ENCODE measurements around the gene HIVEP3.

HIVEP3 gene

GRCh38 chr1:41724926-41725325 is 193.8 kb downstream of the HIVEP3 start:
- DNase-seq = no peak

DNA sequence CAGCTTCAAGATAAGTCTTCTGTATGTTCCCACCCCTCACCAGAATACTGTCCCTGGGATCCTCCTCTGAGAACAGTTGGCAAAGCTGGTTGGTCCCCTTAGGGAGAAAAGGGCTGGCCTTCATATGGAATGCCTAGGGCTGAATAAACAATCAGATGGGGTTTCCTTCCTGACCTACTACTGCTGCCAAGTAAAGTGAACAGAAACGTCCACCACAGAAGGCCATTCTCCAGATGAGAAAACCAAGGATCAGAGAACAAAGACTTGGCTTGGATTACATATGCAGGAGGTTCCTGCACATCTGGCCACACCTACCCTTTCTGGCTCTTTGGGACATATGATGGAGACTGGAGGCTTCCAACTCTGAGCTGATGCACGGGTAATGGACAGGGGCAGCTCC is 194.5 kb downstream of the HIVEP3 start:
- DNase-seq = no peak

DNA sequence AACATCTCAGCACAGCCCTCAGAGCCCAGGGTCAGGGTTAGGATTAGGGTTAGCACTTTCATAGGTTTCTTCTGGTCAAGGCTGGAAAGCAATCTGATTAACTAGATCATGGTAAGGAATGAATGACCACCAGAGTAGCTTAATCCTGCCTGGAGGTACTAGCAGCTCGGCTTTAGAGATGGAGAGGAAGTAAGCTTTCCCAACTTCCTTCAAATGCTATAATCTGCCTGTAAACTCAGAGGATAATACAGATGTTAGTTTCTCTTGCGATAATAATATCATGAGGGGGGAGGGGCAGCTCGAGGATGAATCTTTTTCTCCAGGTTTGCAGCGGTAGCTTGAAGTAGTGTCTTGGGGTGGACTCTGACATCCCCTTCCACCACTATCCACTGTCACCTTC is 194.9 kb downstream of the HIVEP3 start:
- DNase-seq = no peak

DNA sequence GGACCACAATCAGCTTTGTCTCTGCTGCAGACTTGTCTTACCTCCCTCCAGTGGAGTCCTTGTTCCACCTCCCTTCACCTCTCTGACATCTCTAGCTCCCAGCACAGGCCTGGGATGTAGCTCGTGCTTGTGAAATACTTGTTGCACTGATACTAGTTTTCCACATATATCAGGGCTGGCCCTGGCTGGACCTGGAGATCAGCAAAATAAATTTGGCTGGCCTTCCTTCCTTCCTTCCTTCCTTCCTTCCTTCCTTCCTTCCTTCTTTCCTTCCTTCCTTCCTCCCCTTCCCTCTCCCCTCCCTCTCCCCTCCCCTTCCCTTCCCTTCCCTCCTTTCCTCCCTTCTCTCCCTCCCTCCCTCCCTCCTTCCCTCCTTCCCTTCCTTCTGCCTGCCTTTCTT is 196.5 kb downstream of the HIVEP3 start:
- no peak for DNase-seq

- DNase-seq = no peak
These were observed 197.8 kb downstream of the HIVEP3 start for GRCh38 chr1:41720861-41721410.

DNA sequence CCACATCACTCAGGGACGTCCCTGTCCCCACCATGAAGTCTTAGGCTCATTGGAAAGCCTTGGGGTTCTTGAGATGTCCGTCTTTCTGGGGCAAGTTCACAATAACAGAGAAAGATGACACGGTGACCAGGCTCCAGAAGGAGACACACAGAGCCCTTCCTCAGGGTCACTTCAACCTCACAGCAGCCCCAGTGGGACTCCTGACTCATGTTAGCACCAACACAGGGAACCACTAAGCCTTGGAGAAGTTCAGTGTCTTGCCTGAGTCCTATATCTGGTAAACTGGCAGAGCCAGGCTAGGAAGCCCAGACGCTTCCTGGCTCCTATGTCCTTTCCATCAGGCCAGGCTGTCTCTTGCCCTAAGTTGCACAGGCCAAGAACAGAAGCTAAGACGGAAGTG is 199.1 kb downstream of the HIVEP3 start:
- no peak for DNase-seq

DNA sequence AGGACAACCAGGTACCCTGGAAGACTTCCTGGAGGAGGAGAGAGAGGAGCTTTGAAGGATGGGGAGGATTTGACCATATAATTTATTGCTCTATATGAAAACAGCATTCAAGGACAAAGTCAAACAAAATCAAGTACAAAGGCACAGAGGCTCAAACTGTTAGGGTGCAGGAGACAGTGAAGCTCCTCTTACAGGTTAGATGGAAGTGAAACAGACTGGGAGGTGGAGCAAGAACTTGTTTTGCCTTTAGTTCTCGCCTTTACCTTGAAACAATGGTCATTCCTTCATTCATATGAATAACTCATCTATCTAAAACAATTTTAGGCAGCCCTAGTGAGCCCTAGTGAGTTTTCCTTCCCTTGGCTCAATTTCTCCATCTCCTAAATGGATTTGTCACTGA is 199.6 kb downstream of the HIVEP3 start:
- DNase-seq = no peak

GRCh38 chr1:41718497-41718896 is 200.2 kb downstream of the HIVEP3 start:
- DNase-seq = no peak

DNA sequence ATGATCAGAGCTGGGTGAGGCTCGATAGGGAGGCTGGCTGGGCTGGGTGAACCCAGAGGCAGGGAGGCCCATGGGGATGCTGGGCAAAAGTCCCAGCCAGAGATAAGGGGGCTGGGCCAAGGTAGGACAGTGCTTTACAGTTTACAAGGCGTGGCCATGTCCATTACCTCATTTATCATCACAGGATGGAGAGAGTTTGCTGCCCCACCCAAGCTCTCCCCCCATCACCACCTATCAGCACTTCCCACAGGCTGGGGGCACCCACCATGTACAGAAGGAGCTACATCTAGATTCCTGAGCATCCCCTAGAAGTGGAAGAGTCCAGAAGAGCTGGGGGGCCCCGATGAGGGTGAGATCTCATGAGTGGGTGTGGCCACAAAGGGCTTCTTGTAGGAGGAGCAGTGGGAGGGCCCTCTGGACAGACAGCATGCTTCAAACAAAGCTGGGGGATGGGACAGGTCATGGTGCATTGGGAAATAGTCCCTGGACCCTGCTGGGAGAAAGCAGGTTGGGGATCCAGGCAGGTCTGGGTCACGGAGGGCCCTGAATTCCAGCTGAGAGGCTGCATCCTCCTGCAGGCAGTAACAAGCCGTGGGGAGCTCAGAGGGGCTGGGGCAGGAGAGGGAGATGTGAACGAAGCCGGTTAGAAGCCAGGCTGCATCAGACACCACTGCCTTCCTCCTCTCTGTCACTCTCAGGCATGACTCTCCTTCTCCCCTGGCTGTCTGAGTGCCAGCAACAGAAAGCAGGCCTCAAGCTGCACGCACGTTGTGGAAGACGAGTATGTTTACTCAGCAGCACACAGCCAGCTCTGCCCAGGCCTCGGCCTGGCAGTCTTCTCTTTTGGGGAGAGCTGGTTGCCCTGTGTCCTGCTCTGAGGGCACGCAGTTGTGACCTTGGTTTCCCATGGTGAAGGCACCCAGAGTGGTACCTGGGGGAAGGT is 202.3 kb downstream of the HIVEP3 start:
- no peak for DNase-seq

- no peak for DNase-seq
These were observed 203.2 kb downstream of the HIVEP3 start for GRCh38 chr1:41715441-41716095.

DNA sequence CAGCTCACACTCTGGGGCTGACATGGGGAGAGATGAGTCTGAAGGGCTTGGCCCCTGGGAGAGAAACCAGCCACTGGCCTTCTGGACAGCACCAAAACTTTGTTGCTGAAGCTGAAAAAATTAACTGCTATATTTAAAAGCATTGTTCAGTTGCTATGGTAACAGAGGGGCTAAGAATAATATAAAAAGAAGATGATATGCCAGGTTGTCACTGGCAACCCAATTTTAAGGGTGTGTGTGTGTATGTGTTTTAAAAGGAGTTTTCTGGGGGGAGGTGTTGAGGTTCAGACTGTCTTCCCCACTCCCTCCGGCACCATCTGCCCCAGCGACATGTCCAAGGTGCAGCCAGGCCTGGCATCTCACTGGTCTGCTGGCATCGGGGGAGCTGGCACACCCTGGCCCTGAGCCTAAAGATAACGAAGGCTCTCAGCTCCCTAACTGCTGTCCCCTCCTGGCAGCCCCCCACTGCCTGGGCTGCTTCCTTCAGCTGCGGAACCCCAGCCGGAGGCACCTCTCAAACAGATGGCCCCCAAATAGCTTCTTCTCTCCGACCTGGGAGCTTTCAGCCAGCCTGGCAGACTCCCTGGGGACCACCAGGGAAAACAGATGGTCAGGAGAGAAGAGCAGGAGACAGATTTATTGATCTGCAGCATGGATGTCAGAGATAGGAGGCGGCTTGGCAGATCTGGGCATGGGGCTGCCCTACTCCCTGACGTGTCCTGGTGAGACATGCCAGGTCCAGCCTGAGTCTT is 203.9 kb downstream of the HIVEP3 start:
- DNase-seq = no peak

GRCh38 chr1:41713557-41714327 is 205.0 kb downstream of the HIVEP3 start:
- DNase-seq = peak; percentile 36

GRCh38 chr1:41713141-41713540 is 205.6 kb downstream of the HIVEP3 start:
- DNase-seq = no peak

- DNase-seq = no peak
These were observed 206.0 kb downstream of the HIVEP3 start for GRCh38 chr1:41712695-41713094.

- no peak for DNase-seq
These were observed 206.6 kb downstream of the HIVEP3 start for GRCh38 chr1:41712081-41712480.

DNA sequence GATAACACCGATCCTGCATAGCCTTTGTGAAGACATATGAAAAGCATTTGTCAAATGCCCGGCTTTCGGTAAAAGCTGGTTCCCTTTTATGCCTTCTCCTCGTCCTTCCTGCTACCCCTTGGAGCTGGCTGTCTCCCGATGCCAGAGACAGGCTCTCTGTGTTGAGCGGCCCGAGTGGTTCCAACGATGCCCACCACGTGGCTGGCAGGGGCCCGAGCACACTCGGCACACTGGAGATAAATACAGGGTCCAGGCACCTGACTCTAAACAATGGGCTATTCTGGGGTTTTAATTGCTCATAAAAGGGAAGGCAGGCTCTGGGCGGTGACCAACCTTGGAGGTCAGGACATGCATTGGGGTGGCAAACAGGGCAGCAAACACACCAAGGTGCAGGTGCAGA is 207.1 kb downstream of the HIVEP3 start:
- no peak for DNase-seq

DNA sequence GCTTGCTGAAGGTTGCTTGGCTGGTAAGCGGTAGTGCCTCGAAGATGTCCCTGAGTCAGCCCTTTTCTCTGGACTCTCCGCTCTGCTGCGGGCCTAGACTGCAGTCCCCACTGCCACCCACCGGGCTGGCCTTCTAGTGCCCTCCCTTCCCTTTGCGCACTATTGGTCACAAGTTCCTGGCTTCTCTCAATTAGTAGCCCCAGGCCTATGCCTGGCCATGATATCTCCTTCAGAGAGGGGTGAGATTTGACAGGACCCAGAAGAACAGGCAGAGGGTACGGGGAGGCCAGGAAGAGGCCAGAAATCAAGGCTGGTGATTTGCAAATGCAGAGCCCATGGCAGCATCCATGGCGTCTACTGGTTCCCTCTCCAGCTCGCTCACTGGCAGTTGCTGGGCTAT is 207.7 kb downstream of the HIVEP3 start:
- DNase-seq = no peak

DNA sequence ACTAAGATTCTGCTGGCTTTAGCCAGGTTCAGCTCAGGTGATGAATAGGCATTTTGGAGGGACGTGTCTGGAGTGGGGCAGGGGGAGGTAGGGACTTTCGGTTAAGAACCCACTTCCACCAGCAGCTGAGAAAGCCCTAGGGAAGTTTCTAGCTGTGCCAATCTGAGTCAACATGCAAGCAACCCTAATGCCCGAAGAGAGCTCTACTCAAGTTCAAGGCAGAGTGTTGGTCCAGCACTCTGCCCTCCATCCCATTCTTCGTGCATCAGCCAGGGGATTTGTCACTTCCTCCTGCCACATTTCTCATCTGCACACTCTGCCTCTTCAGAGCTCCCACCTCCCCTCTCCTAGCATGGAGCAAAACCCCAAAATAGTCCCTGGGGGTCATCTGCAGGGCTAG is 208.8 kb downstream of the HIVEP3 start:
- no peak for DNase-seq

GRCh38 chr1:41709331-41709730 is 209.4 kb downstream of the HIVEP3 start:
- DNase-seq = no peak

DNA sequence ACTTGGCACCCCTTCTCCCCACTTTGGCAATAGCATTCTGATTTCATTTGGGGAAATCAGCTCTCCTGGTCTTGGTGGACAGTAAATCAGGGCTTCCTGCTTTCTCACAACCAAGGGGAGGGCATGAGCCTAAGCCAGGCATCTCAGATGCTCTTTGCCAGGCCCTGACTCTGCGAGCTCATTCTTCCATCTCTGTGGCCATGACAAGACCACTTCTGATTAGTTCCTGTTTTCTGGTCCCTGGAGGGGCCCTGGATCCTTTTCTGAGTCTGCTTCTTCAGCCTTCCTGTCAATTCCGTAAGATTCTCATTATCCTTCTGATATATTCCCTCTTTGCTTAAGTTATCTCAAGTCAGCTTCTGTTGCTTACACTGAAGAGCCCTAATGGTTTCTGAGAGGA is 210.4 kb downstream of the HIVEP3 start:
- DNase-seq = no peak

DNA sequence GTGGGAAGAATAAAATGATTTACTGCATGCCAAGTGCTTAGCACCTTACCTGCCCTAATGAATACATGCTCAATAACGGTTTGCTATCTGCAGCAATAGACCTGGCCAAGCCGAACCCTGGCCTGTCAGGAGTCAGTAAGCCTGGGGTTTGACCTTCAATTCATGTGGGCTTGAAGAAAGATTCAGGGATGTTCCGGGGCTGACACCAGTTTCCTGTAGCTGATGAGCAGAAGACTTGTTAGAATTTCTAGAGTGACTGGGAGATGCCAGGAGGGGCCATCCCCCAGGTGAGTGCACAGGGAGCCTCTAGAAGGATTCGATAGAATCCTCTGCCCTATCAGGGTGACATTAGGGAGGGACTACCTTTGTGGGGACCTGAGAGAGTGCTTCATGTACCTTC is 210.9 kb downstream of the HIVEP3 start:
- no peak for DNase-seq

- no peak for DNase-seq
These were observed 212.9 kb downstream of the HIVEP3 start for GRCh38 chr1:41705798-41706197.

- DNase-seq = no peak
These were observed 214.5 kb downstream of the HIVEP3 start for GRCh38 chr1:41704196-41704595.

Data from 8988T (cell line).